H1 (cell line): ENCODE measurements around the gene HPN. TPM values are rescaled to one million over a fixed set of nuclear protein-coding genes. Genes with fewer than 3 reads are reported as not detected.

Source experiments
- CTCF ChIA-PET: fragments of 300-600 bp; sonication (Branson Sonifier 250); formaldehyde crosslinking; loops from one replicate; lab custom pipeline; 2021; ENCODE audit not compliant: partially characterized antibody; lab: Charles Lee
- POLR2A ChIA-PET: fragments of 300-600 bp; sonication (Branson Sonifier 250); formaldehyde crosslinking; loops from one replicate; lab custom pipeline; 2021; ENCODE audit warnings: inconsistent platforms; ENCODE audit not compliant: partially characterized antibody; lab: Charles Lee
- DNase-seq, 2 experiments: peaks; one replicate each; pipeline versions ENCODE4 v3.0.0 to v3.0.0-alpha.2; 2010 to 2022; ENCODE audit warnings: low spot score in 2 of 2, low read depth in 1 of 2, mixed read lengths in 1 of 2
- FAIRE-seq: peaks from 2 replicates; lab custom pipeline; 2011; peaks lifted over from hg19 to GRCh38; lab: Jason Lieb, UNC
- H2AFZ ChIP-seq: 2 replicates; pipeline ENCODE4 v1.8.1; 2012; ENCODE audit warnings: low read length, inconsistent platforms
- H2AK5ac ChIP-seq: 2 replicates; pipeline ENCODE4 v1.6.1; 2013; ENCODE audit warnings: low read depth, low read length
- H2BK120ac ChIP-seq: replicated peaks from 2 replicates; pipeline ENCODE3; 2013; ENCODE audit warnings: low read depth, low read length, inconsistent platforms
- H2BK12ac ChIP-seq: 2 replicates; pipeline ENCODE4 v1.6.1; 2013; ENCODE audit warnings: low read depth, low read length
- H2BK15ac ChIP-seq: 2 replicates; pipeline ENCODE4 v1.6.1; 2013; ENCODE audit warnings: low read length
- H2BK20ac ChIP-seq: 2 replicates; pipeline ENCODE4 v1.6.1; 2013; ENCODE audit warnings: low read length
- H2BK5ac ChIP-seq: 2 replicates; pipeline ENCODE4 v1.6.1; 2013; ENCODE audit warnings: low read depth, low read length
- H3K14ac ChIP-seq: 2 replicates; pipeline ENCODE4 v1.6.1; 2013; ENCODE audit warnings: inconsistent platforms; ENCODE audit not compliant: insufficient read length
- H3K18ac ChIP-seq: 2 replicates; pipeline ENCODE4 v1.6.1; 2013; ENCODE audit warnings: low read length; ENCODE audit errors: extremely low read depth
- H3K23ac ChIP-seq: 2 replicates; pipeline ENCODE4 v1.6.1; 2013; ENCODE audit warnings: inconsistent platforms; ENCODE audit not compliant: insufficient read length
- H3K23me2 ChIP-seq: 2 replicates; pipeline ENCODE4 v1.6.1; 2013; ENCODE audit warnings: low read depth, low read length
- H3K27ac ChIP-seq: 2 replicates; pipeline ENCODE4 v1.6.1; 2011; ENCODE audit warnings: low read depth, low read length, inconsistent platforms
- H3K27me3 ChIP-seq, 4 experiments: replicated peaks in 1 of 4; 1 replicate in 1 of 4; 2 replicates in 3 of 4; pipeline versions ENCODE4 v1.6.1 to v1.8.1; 2011 to 2013; ENCODE audit warnings: low read length in 3 of 4, mild to moderate bottlenecking in 3 of 4, inconsistent platforms in 2 of 4, mixed read lengths in 2 of 4, moderate library complexity in 1 of 4; ENCODE audit not compliant: control insufficient read depth in 3 of 4, insufficient read depth in 3 of 4; ENCODE audit errors: extremely low read depth in 1 of 4
- H3K36me3 ChIP-seq, 4 experiments: 2 replicates each; pipeline versions ENCODE4 v1.6.1 to v1.8.1; 2011 to 2013; ENCODE audit warnings: mild to moderate bottlenecking in 4 of 4, low read length in 3 of 4, moderate library complexity in 2 of 4, control low read depth in 1 of 4, inconsistent platforms in 1 of 4; ENCODE audit not compliant: insufficient read depth in 4 of 4, control insufficient read depth in 2 of 4
- H3K4ac ChIP-seq: replicated peaks from 2 replicates; pipeline ENCODE3; 2013; ENCODE audit warnings: low read length, low read depth, mixed read lengths, inconsistent platforms; ENCODE audit not compliant: insufficient read length
- H3K4me1 ChIP-seq, 4 experiments: replicated peaks in 1 of 4; 1 replicate in 1 of 4; 2 replicates in 3 of 4; pipeline versions ENCODE4 v1.6.1 to v1.8.1; 2011 to 2013; ENCODE audit warnings: low read length in 3 of 4, inconsistent platforms in 2 of 4, mixed read lengths in 1 of 4; ENCODE audit not compliant: insufficient read depth in 4 of 4, control insufficient read depth in 3 of 4
- H3K4me2 ChIP-seq, 2 experiments: 2 replicates each; pipeline versions ENCODE4 v1.6.1 to v1.8.1; 2011 to 2013; ENCODE audit warnings: low read depth in 2 of 2, low read length in 2 of 2, control low read depth in 1 of 2, inconsistent platforms in 1 of 2, mild to moderate bottlenecking in 1 of 2; ENCODE audit not compliant: insufficient read depth in 1 of 2
- H3K4me3 ChIP-seq, 4 experiments: fragments of 200-600, 300-600 bp in 1 of 4; sonication (generic), shearing (Covaris generic), sonication (Bioruptor Twin) in 1 of 4; 2 replicates each; pipeline versions ENCODE4 v1.5.1 to v1.8.1; 2011 to 2016; ENCODE audit warnings: low read length in 4 of 4, low read depth in 3 of 4, control low read depth in 2 of 4, inconsistent platforms in 2 of 4, mild to moderate bottlenecking in 2 of 4, mixed read lengths in 1 of 4, moderate library complexity in 1 of 4; ENCODE audit not compliant: insufficient read depth in 2 of 4; ENCODE audit errors: extremely low read depth in 1 of 4
- H3K56ac ChIP-seq: replicated peaks from 2 replicates; pipeline ENCODE3; 2013; ENCODE audit warnings: low read depth, mild to moderate bottlenecking, mixed read lengths, low read length, inconsistent platforms; ENCODE audit not compliant: insufficient read length
- H3K79me1 ChIP-seq: 2 replicates; pipeline ENCODE4 v1.6.1; 2013; ENCODE audit warnings: low read depth, low read length, control low read depth
- H3K79me2 ChIP-seq, 2 experiments: 2 replicates each; pipeline versions ENCODE4 v1.6.1 to v1.8.1; 2012 to 2013; ENCODE audit warnings: low read length in 2 of 2, mild to moderate bottlenecking in 2 of 2, inconsistent platforms in 1 of 2; ENCODE audit not compliant: insufficient read depth in 2 of 2, control insufficient read depth in 1 of 2
- H3K9ac ChIP-seq, 4 experiments: replicated peaks in 1 of 4; 1 replicate in 1 of 4; 2 replicates in 3 of 4; pipeline versions ENCODE4 v1.6.1 to v1.8.1; 2011 to 2013; ENCODE audit warnings: low read depth in 3 of 4, low read length in 3 of 4, control low read depth in 2 of 4, mild to moderate bottlenecking in 2 of 4, moderate library complexity in 2 of 4, inconsistent platforms in 1 of 4; ENCODE audit errors: extremely low read depth in 1 of 4
- H3K9me3 ChIP-seq, 2 experiments: 2 replicates each; pipeline versions ENCODE4 v1.6.1 to v1.8.1; 2012 to 2013; ENCODE audit warnings: mild to moderate bottlenecking in 2 of 2, moderate library complexity in 2 of 2, control low read depth in 1 of 2, inconsistent platforms in 1 of 2, low read depth in 1 of 2, low read length in 1 of 2, mixed read lengths in 1 of 2; ENCODE audit not compliant: insufficient read depth in 2 of 2
- H4K20me1 ChIP-seq, 2 experiments: replicated peaks in 1 of 2; 2 replicates each; pipeline versions ENCODE3 to v1.8.1; 2011 to 2013; ENCODE audit warnings: inconsistent platforms in 2 of 2, low read length in 2 of 2, mild to moderate bottlenecking in 1 of 2; ENCODE audit not compliant: insufficient read depth in 2 of 2, control insufficient read depth in 1 of 2
- H4K5ac ChIP-seq: 2 replicates; pipeline ENCODE4 v1.6.1; 2013; ENCODE audit warnings: low read length, low read depth, mixed read lengths, inconsistent platforms; ENCODE audit not compliant: insufficient read length
- H4K8ac ChIP-seq: 2 replicates; pipeline ENCODE4 v1.8.0; 2013; ENCODE audit warnings: mild to moderate bottlenecking, moderate library complexity, low read length, inconsistent platforms; ENCODE audit not compliant: insufficient read depth; ENCODE audit errors: extremely low read depth
- H4K91ac ChIP-seq: replicated peaks from 2 replicates; pipeline ENCODE3; 2013; ENCODE audit warnings: low read length, mixed read lengths, inconsistent platforms; ENCODE audit not compliant: insufficient read length
- ASH2L ChIP-seq: fragments of 200-600, 300-600 bp; sonication (generic); IDR thresholded peaks from one replicate; pipeline ENCODE4 v1.7.1; 2017; ENCODE audit warnings: low read length
- ATF2 ChIP-seq: IDR thresholded peaks from 2 replicates; pipeline ENCODE4 v1.6.1; 2012; ENCODE audit warnings: low read length, inconsistent platforms
- BACH1 ChIP-seq: IDR thresholded peaks from 2 replicates; pipeline ENCODE4 v1.6.1; 2012; ENCODE audit warnings: low read length, improper control_type of control experiment
- JUN ChIP-seq: IDR thresholded peaks from 2 replicates; pipeline ENCODE4 v1.6.1; 2011; ENCODE audit warnings: low read depth, mild to moderate bottlenecking, improper control_type of control experiment, low read length
- RBBP5 ChIP-seq: IDR thresholded peaks from 2 replicates; pipeline ENCODE4 v1.7.1; 2012; ENCODE audit warnings: low read depth, mild to moderate bottlenecking, inconsistent platforms, low read length, moderate library complexity, borderline replicate concordance
- RXRA ChIP-seq: IDR thresholded peaks from 2 replicates; pipeline ENCODE4 v1.6.1; 2011; ENCODE audit warnings: low read depth, mild to moderate bottlenecking, low read length, moderate library complexity; ENCODE audit not compliant: insufficient read depth
- SP2 ChIP-seq: IDR thresholded peaks from 2 replicates; pipeline ENCODE4 v1.6.1; 2012; ENCODE audit warnings: mild to moderate bottlenecking, low read length, inconsistent platforms
- SRF ChIP-seq: IDR thresholded peaks from 2 replicates; pipeline ENCODE4 v1.6.1; 2011; ENCODE audit warnings: mild to moderate bottlenecking, low read depth, low read length, moderate library complexity
- WGBS, 2 experiments: shearing (Covaris generic) in 1 of 2; methylation state at CpG; one replicate each; pipeline versions ENCODE4 v1.1.6 to v1.1.7; 2013 to 2015; ENCODE audit warnings: low lambda C conversion rate in 2 of 2, mixed read lengths in 2 of 2, inconsistent platforms in 1 of 2, low coverage in 1 of 2, missing lambda C conversion rate in 1 of 2; ENCODE audit not compliant: insufficient replicate concordance in 2 of 2, insufficient coverage in 1 of 2, insufficient read length in 1 of 2; ENCODE audit errors: extremely low coverage in 1 of 2, missing lambda C conversion rate in 1 of 2; 5-methylcytosine and 5-hydroxymethylcytosine counted together
- long read RNA-seq, 2 experiments: library from RNA in 1 of 2; library from capped mRNA in 1 of 2; stranded (forward); transcript quantifications; one replicate each; pipeline ENCODE4 v2.0.0, GENCODE V29; 2021; ENCODE audit warnings: inconsistent platforms in 1 of 2
- polyA minus RNA-seq, 3 experiments: library from RNA; depleted of rRNA, polyadenylated mRNA; stranded (reverse); fragments of >200 nt; gene quantifications; 1 replicate in 2 of 3; 2 replicates in 1 of 3; pipeline ENCODE4 v1.2.3, GENCODE V29; 2011
- polyA plus RNA-seq, 7 experiments: library from polyadenylated mRNA; depleted of rRNA in 3 of 7; stranded (reverse) in 5 of 7; unstranded in 2 of 7; fragments of >200 nt in 5 of 7; fragments of 200-250 nt in 2 of 7; gene quantifications; 1 replicate in 5 of 7; 2 replicates in 1 of 7; 4 replicates in 1 of 7; pipeline versions ENCODE4 v1.2.1 to v1.2.3, GENCODE V29; 2011 to 2013; ENCODE audit warnings: missing spikeins in 2 of 7, mixed read lengths in 2 of 7
- total RNA-seq: library from RNA; stranded (reverse); fragmentation: NEBNext Ultra II Directional; extraction: Animal tissue kit (Norgen Biotek cat#: 25700); gene quantifications from 2 replicates; pipeline ENCODE4 v1.2.1, GENCODE V29; 2021

HPN gene
- total RNA-seq (12.3 and 14.7 TPM in 2 replicates), polyA plus RNA-seq (2011; rRNA removed) (33.7 and 49.9 TPM in 2 replicates), polyA minus RNA-seq (2011; rRNA and poly(A)+ RNA removed) (6.3 and 7.6 TPM in 2 replicates)
- polyA plus RNA-seq (2011; cell fraction: cytosol; rRNA removed), result 32.0 TPM
- 86.2 TPM for polyA plus RNA-seq (2011; cell fraction: nucleus; rRNA removed)
- 8.3 to 24.9 TPM (median 19.7 TPM) in 4 replicates for polyA plus RNA-seq (2012, experiment 1 of 2)
- 19.5 TPM for polyA plus RNA-seq (2012, experiment 2 of 2)
- polyA plus RNA-seq (2013, experiment 1 of 2), result 14.3 TPM
- 13.3 TPM for polyA plus RNA-seq (2013, experiment 2 of 2)
- 16.4 TPM for polyA minus RNA-seq (2011; cell fraction: cytosol; rRNA and poly(A)+ RNA removed)
- 19.0 TPM for polyA minus RNA-seq (2011; cell fraction: nucleus; rRNA and poly(A)+ RNA removed)
- long read RNA-seq, experiment 1, partial matches to known transcripts, result 3 of 7 reads
- long read RNA-seq, experiment 1, other reads (novel, unspliced or antisense), result 4 of 7 reads
- long read RNA-seq, experiment 2, partial matches to known transcripts, result 4 of 8 reads
- long read RNA-seq, experiment 2, other reads (novel, unspliced or antisense), result 4 of 8 reads

- Histone ChIP-seq H3K27ac (peak within 1 kb of the TSS; percentile 80; the same call in 1 of the 2 replicates), H3K79me2 (peaks cover 0 to 12% of the 10 kb centered on the region in 2 experiments; a peak in 1 of 4 replicates), H3K56ac (peak within 1 kb of the TSS; percentile 72), H4K91ac (peak within 1 kb of the TSS; percentile 98), H3K18ac (peak within 1 kb of the TSS; percentile 75), H3K27me3 (no peaks in the 10 kb centered on the region), H2BK120ac (peak within 1 kb of the TSS; percentile 1), H3K9ac (peak within 1 kb of the TSS in 3 of 4 experiments; percentile 12 to 58 (median 56); a peak in 5 of 7 replicates), H4K20me1 (peaks cover 2 to 5% of the 10 kb centered on the region in 2 experiments), H2BK20ac (0 out of 2 replicates have a peak within 1 kb of the TSS, but pooled peaks have one; percentile 90), H3K14ac (no peak within 1 kb of the TSS), H2AK5ac (peak within 1 kb of the TSS; percentile 10; the same call in 1 of the 2 replicates), H4K5ac (peak within 1 kb of the TSS; percentile 59), H3K4me1 (peaks cover 5 to 39% (median 25%) of the 10 kb centered on the region in 4 experiments), H2BK12ac (peak within 1 kb of the TSS; percentile 97), H4K8ac (peak within 1 kb of the TSS; percentile 90), H2BK5ac (peak within 1 kb of the TSS; percentile 93; the same call in 1 of the 2 replicates), H3K23me2 (peaks cover 7% of the 10 kb centered on the region; the same call in 1 of the 2 replicates), H3K4me2 (peak within 1 kb of the TSS; percentile 79 to 83), H3K36me3 (no peaks in the 10 kb centered on the region; a peak in 1 of 8 replicates), H2AFZ (no peak within 1 kb of the TSS), H3K4ac (peak within 1 kb of the TSS; percentile 92), H3K9me3 (no peaks in the 10 kb centered on the region), H2BK15ac (peak within 1 kb of the TSS; percentile 99), H3K79me1 (no peaks in the 10 kb centered on the region), H3K4me3 (peak within 1 kb of the TSS; percentile 32 to 66 (median 44)), H3K23ac (no peak within 1 kb of the TSS)
- WGBS, 2 experiments, result 3% methylated on average over 10 of the region's 19 CpGs; no CpG with 5 or more reads in 1 of the 2 experiments
- ChIA-PET CTCF (interaction anchor here (0.7 to 6.4 kb wide), 4 partner anchors 9 to 94 kb away, joined by 4 to 105 read pairs (median 22); partner anchors contain the start of gene LGI4), POLR2A (interaction anchor here (0.8 to 1.6 kb wide), 5 partner anchors 12 to 42 kb away, joined by 3 to 12 read pairs (median 5); partner anchors contain the start of gene SCN1B)
- FAIRE-seq (no peak), DNase-seq (peak in 1 of 2 experiments; percentile 86)
- no peak for TF ChIP-seq RBBP5
- no peak for TF ChIP-seq ASH2L
- no peak for TF ChIP-seq SRF
- TF ChIP-seq RXRA, result no peak
- no peak for TF ChIP-seq BACH1
- TF ChIP-seq ATF2, result no peak
- TF ChIP-seq SP2, result no peak
- TF ChIP-seq JUN, result no peak
These were observed at the start of gene HPN for GRCh38 chr19:35041548-35042055. TSS of gene HPN (plus strand) at chr19:35041721. CDS start at chr19:35042507, 786 bp downstream.
